Endometrial microvascular endothelial cells (primary cell): ENCODE results near the gene SLC22A16. TPM values are rescaled to one million over a fixed set of nuclear protein-coding genes. Genes with fewer than 3 reads are reported as not detected.

ENCODE experiments used
- total RNA-seq: library from RNA; depleted of rRNA; stranded (reverse); fragments of >200 nt; gene quantifications from one replicate; pipeline ENCODE4 v1.2.3, GENCODE V29; 2015; ENCODE audit errors: inconsistent ontology term

Gene SLC22A16
- total RNA-seq, 1 donor from 2014 or later = 2.4 TPM

Other genes starting within 250 kb of the SLC22A16 start
- not detected for gene METTL24, start 118.3 kb downstream of the SLC22A16 start, total RNA-seq
- 3.2 TPM for gene DDO, start 61.0 kb downstream of the SLC22A16 start, total RNA-seq